PC-3 (cell line): ENCODE measurements around the gene ZGRF1. TPM values are rescaled to one million over a fixed set of nuclear protein-coding genes. Genes with fewer than 3 reads are reported as not detected.
A peak's percentile ranks its signal among the peaks of the same experiment; 100 is the strongest.

Source experiments
- ATAC-seq: fragments of 200-7000 bp; cut with Tn5 transposase; 2 replicates; pipeline ENCODE4 v1.9.1; 2020; ENCODE audit warnings: mild to moderate bottlenecking, moderate library complexity
- Bru-seq: library from RNA; stranded (reverse); fragments of 400-500 nt; gene quantifications from one replicate; lab custom pipeline; 2021; lab: Mats Ljungman, UMichigan
- BruChase-seq, 2 experiments: library from RNA; stranded (reverse); fragments of 400-500 nt; gene quantifications; one replicate each; lab custom pipeline; 2021; lab: Mats Ljungman, UMichigan
- BruUV-seq: library from RNA; stranded (reverse); fragments of 400-500 nt; replicated peaks from 2 replicates; lab custom pipeline; 2021; lab: Mats Ljungman, UMichigan
- CTCF ChIA-PET: fragments of 300-600 bp; sonication (Branson Sonifier 250); formaldehyde crosslinking; loops from one replicate; lab custom pipeline; 2022; ENCODE audit warnings: antibody characterized with exemption; lab: Charles Lee
- POLR2A ChIA-PET: fragments of 300-600 bp; sonication (Branson Sonifier 250); formaldehyde crosslinking; loops from one replicate; lab custom pipeline; 2022; ENCODE audit warnings: antibody characterized with exemption; ENCODE audit not compliant: unreplicated experiment; lab: Charles Lee
- DNase-seq: peaks from one replicate; pipeline ENCODE4 v3.0.0-alpha.2; 2015
- H2AFZ ChIP-seq: fragments of 300-600 bp; sonication (generic); 2 replicates; pipeline ENCODE4 v1.6.0; 2016; ENCODE audit warnings: antibody characterized with exemption, low read length
- H3F3A ChIP-seq: fragments of 300-600 bp; sonication (generic); one replicate; pipeline ENCODE4 v1.6.0; 2017; ENCODE audit warnings: antibody characterized with exemption, low read length, control low read depth, mild to moderate bottlenecking; ENCODE audit not compliant: unreplicated experiment
- H3K27ac ChIP-seq: fragments of 300-600 bp; sonication (generic); 2 replicates; pipeline ENCODE4 v1.5.1; 2016; ENCODE audit warnings: mild to moderate bottlenecking, low read length
- H3K27me3 ChIP-seq: fragments of 300-600 bp; sonication (generic); 2 replicates; pipeline ENCODE4 v1.6.1; 2016; ENCODE audit warnings: low read length, mixed read lengths
- H3K36me3 ChIP-seq: fragments of 300-600 bp; sonication (generic); 2 replicates; pipeline ENCODE4 v1.6.1; 2016; ENCODE audit warnings: low read depth, mixed run types, low read length, mixed read lengths
- H3K4me1 ChIP-seq: fragments of 300-600 bp; sonication (generic); 2 replicates; pipeline ENCODE4 v1.5.1; 2016; ENCODE audit warnings: low read length; ENCODE audit not compliant: insufficient read depth
- H3K4me2 ChIP-seq: fragments of 300-600 bp; sonication (generic); 2 replicates; pipeline ENCODE4 v1.6.0; 2016; ENCODE audit warnings: low read length
- H3K4me3 ChIP-seq: fragments of 300-600 bp; sonication (generic); 2 replicates; pipeline ENCODE4 v1.5.1; 2016; ENCODE audit warnings: mild to moderate bottlenecking, low read length, mixed read lengths
- H3K79me2 ChIP-seq: fragments of 300-600 bp; sonication (generic); 2 replicates; pipeline ENCODE4 v1.6.1; 2017; ENCODE audit warnings: low read length, mixed read lengths
- H3K9ac ChIP-seq: fragments of 300-600 bp; sonication (generic); 2 replicates; pipeline ENCODE4 v1.6.0; 2016; ENCODE audit warnings: mild to moderate bottlenecking, low read length
- H3K9me2 ChIP-seq: fragments of 300-600 bp; sonication (generic); replicated peaks from 2 replicates; pipeline ENCODE4 v1.6.1; 2016; ENCODE audit warnings: mixed run types, low read length, mixed read lengths
- H3K9me3 ChIP-seq: fragments of 300-600 bp; sonication (generic); 2 replicates; pipeline ENCODE4 v1.6.1; 2016; ENCODE audit warnings: low read length, mixed read lengths
- H4K20me1 ChIP-seq: fragments of 300-600 bp; sonication (generic); 2 replicates; pipeline ENCODE4 v1.6.1; 2016; ENCODE audit warnings: low read length, mixed read lengths
- EZH2 ChIP-seq: fragments of 300-600 bp; sonication (generic); IDR thresholded peaks from one replicate; pipeline ENCODE4 v1.6.1; 2017; ENCODE audit warnings: antibody characterized with exemption, mild to moderate bottlenecking, low read length; ENCODE audit not compliant: unreplicated experiment
- EZH2phosphoT487 ChIP-seq: fragments of 300-600 bp; sonication (generic); IDR thresholded peaks from 2 replicates; pipeline ENCODE4 v1.6.1; 2018; ENCODE audit warnings: mild to moderate bottlenecking, antibody characterized with exemption, low read length, borderline replicate concordance
- intact Hi-C: fragments of 100-400 bp; cut with micrococcal nuclease; formaldehyde crosslinking; loops from 2 replicates; pipeline ENCODE4 v1.9.0; 2023
- long read RNA-seq: library from polyadenylated mRNA; unstranded; transcript quantifications from one replicate; pipeline ENCODE4 v2.0.0, GENCODE V29; 2021; ENCODE audit not compliant: unreplicated experiment
- total RNA-seq: library from RNA; depleted of rRNA; stranded (reverse); fragments of >200 nt; gene quantifications from 2 replicates; pipeline ENCODE4 v1.2.3, GENCODE V29; 2014; rRNA removed
- TF ChIP-seq, protein P1 (sequence below): fragments of 300-600 bp; sonication (generic); conservative IDR thresholded peaks from 2 replicates; pipeline ENCODE4 v1.5.1; 2017; ENCODE audit warnings: antibody characterized with exemption, low read depth, mild to moderate bottlenecking, low read length

The ZGRF1 gene, protein sequence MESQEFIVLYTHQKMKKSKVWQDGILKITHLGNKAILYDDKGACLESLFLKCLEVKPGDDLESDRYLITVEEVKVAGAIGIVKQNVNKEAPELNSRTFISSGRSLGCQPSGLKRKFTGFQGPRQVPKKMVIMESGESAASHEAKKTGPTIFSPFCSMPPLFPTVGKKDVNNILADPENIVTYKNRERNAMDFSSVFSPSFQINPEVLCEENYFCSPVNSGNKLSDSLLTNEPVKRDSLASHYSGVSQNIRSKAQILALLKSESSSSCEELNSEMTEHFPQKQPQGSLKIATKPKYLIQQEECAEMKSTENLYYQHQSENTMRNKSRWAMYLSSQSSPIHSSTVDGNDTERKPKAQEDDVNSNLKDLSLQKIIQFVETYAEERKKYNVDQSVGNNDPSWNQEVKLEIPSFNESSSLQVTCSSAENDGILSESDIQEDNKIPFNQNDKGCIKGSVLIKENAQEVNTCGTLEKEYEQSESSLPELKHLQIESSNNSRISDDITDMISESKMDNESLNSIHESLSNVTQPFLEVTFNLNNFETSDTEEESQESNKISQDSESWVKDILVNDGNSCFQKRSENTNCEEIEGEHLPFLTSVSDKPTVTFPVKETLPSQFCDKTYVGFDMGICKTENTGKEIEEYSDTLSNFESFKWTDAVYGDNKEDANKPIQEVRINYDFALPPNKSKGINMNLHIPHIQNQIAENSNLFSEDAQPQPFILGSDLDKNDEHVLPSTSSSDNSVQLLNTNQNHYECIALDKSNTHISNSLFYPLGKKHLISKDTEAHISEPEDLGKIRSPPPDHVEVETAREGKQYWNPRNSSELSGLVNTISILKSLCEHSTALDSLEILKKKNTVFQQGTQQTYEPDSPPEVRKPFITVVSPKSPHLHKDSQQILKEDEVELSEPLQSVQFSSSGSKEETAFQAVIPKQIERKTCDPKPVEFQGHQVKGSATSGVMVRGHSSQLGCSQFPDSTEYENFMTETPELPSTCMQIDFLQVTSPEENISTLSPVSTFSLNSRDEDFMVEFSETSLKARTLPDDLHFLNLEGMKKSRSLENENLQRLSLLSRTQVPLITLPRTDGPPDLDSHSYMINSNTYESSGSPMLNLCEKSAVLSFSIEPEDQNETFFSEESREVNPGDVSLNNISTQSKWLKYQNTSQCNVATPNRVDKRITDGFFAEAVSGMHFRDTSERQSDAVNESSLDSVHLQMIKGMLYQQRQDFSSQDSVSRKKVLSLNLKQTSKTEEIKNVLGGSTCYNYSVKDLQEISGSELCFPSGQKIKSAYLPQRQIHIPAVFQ (N-terminal part only)
- total RNA-seq (7.3 and 10.0 TPM in 2 replicates), Bru-seq, nascent RNA (percentile 46 among the genes with signal in this experiment), BruChase-seq, experiment 1, labeled RNA remaining after a 6-hour chase (percentile 52 among the genes with signal in this experiment), BruChase-seq, experiment 2, labeled RNA remaining after a 2-hour chase (percentile 41 among the genes with signal in this experiment)
- long read RNA-seq, partial matches to known transcripts: 1 of 2 reads
- long read RNA-seq, other reads (novel, unspliced or antisense): 1 of 2 reads

DNA sequence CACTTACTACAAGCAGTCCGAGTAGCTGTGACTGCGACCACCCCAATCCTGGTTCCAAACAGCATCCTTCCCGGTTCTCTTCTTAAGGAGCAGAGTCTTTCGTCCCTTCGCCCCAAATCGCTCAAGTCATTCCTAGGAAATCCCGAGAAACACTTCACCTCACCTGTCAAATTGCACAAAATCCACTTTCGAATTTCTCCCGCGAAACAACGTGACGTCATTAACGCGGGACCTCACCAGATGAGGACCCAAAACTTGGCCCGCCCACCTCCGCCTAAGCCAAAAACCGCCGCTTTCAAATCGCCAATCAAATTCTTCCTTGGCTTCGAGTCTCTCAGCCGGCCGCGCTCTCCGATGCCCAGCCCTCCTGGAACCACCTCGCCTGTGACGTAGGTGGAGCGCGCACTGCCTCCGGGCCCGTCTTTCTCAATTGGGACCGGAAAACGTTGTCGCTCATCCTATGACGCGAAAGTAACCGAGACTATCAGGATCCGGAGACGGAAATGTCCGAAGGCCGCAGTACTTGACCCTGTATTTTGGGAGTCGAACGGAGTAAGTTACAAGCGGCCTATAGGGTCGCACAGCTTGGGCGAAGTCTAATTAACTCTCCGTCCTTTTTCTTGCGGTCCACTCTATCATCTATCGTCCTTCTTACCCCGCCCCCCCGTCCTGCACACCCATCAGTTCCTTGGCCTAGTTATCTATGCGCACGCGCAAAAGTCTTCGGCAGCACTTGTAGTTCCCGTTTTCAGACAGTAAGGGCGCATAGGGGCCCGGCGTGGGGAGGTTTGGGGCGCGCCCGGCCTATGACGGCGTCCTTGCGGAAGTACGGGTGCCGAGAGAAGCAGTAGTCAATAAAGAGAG lies at the start of gene ZGRF1, which contains the start of gene LARP7:
ZGRF1 (minus strand) TSS at position 222 of the 864 bp plus-strand sequence. CDS start 3,733 bp downstream, outside the sequence.
LARP7 (plus strand) TSS at position 456 of the 864 bp plus-strand sequence. CDS start 7,527 bp downstream, outside the sequence.
- Histone ChIP-seq H3F3A (no peaks in the 10 kb centered on the region), H3K9ac (peak within 1 kb of the TSS; percentile 91), H4K20me1 (no peaks in the 10 kb centered on the region), H3K4me2 (peak within 1 kb of the TSS; percentile 74), H3K79me2 (peaks cover 31% of the 10 kb centered on the region), H3K9me3 (no peaks in the 10 kb centered on the region), H3K27ac (peak within 1 kb of the TSS; percentile 80), H3K27me3 (no peaks in the 10 kb centered on the region), H3K4me1 (no peaks in the 10 kb centered on the region), H3K9me2 (no peaks in the 10 kb centered on the region), H3K36me3 (no peaks in the 10 kb centered on the region), H2AFZ (peak within 1 kb of the TSS; percentile 93), H3K4me3 (peak within 1 kb of the TSS; percentile 81)
- POLR2A ChIA-PET: no interaction called here
- ATAC-seq: peak; percentile 94
- CTCF ChIA-PET: interaction anchor here (0.7 kb wide), 1 partner anchor 128 kb away, joined by 3 read pairs; no protein-coding TSS in a partner anchor
- TF ChIP-seq EZH2 (no peak), EZH2phosphoT487 (no peak)
- TF ChIP-seq, protein P1, sequence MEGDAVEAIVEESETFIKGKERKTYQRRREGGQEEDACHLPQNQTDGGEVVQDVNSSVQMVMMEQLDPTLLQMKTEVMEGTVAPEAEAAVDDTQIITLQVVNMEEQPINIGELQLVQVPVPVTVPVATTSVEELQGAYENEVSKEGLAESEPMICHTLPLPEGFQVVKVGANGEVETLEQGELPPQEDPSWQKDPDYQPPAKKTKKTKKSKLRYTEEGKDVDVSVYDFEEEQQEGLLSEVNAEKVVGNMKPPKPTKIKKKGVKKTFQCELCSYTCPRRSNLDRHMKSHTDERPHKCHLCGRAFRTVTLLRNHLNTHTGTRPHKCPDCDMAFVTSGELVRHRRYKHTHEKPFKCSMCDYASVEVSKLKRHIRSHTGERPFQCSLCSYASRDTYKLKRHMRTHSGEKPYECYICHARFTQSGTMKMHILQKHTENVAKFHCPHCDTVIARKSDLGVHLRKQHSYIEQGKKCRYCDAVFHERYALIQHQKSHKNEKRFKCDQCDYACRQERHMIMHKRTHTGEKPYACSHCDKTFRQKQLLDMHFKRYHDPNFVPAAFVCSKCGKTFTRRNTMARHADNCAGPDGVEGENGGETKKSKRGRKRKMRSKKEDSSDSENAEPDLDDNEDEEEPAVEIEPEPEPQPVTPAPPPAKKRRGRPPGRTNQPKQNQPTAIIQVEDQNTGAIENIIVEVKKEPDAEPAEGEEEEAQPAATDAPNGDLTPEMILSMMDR: peak; percentile 74
- DNase-seq: peak; percentile 97
- intact Hi-C loops: loop anchor here (1.0 to 10.0 kb wide), 2 partner anchors 125 to 458 kb away; no protein-coding TSS in a partner anchor
- BruUV-seq: no TSS peak

DNA sequence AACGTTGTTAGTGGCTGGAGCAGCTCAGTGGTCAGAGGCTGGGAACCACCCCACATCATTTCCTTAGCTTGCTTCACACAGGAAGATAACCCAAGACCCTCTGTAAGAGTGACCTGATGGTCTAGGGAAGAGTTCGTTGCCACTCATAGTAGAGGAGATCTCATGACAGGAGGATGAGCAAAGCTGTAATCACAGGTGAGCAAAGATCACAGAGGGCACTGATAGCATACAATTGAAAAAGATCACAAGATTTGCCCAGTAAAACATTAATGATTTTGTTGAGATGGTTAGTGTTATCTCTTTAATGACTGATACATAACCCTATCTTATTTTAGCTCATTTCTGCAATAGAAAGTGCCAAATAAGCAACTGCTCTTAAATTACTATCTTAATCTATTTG lies 44.3 kb upstream of the ZGRF1 start:
- BruUV-seq: no TSS peak
- CTCF ChIA-PET: interaction anchor here (0.6 kb wide), 1 partner anchor 14 kb away, joined by 4 read pairs; no protein-coding TSS in a partner anchor

More for the DNA sequence above, 44.3 kb upstream of the ZGRF1 start:
- DNase-seq (no peak), ATAC-seq (no peak)
- no peak overlapping the region for H3K4me3 ChIP-seq
- H3K79me2 ChIP-seq: no peaks in the 10 kb centered on the region
- H3K4me1 ChIP-seq: no peaks in the 10 kb centered on the region
- H3K36me3 ChIP-seq: no peaks in the 10 kb centered on the region
- H4K20me1 ChIP-seq: no peaks in the 10 kb centered on the region
- no peak overlapping the region for H3K27ac ChIP-seq
- H3K9me3 ChIP-seq: no peaks in the 10 kb centered on the region
- no peak for TF ChIP-seq EZH2
- no peak for TF ChIP-seq EZH2phosphoT487
- TF ChIP-seq, protein P1: no peak
- H3K4me2 ChIP-seq: no peak overlapping the region
- H3K9me2 ChIP-seq: no peaks in the 10 kb centered on the region
- no peak overlapping the region for H3K9ac ChIP-seq
- H3K27me3 ChIP-seq: no peaks in the 10 kb centered on the region
- no peak overlapping the region for H2AFZ ChIP-seq
- H3F3A ChIP-seq: no peaks in the 10 kb centered on the region
- intact Hi-C loops: no loop called here
- POLR2A ChIA-PET: no interaction called here
